NK-92 (cell line): ENCODE measurements around the gene ELOA.

Source experiments
- DNase-seq: peaks from one replicate; lab custom pipeline; 2025; ENCODE audit not compliant: unreplicated experiment; lab: John Stamatoyannopoulos, UW

The ELOA gene

DNA sequence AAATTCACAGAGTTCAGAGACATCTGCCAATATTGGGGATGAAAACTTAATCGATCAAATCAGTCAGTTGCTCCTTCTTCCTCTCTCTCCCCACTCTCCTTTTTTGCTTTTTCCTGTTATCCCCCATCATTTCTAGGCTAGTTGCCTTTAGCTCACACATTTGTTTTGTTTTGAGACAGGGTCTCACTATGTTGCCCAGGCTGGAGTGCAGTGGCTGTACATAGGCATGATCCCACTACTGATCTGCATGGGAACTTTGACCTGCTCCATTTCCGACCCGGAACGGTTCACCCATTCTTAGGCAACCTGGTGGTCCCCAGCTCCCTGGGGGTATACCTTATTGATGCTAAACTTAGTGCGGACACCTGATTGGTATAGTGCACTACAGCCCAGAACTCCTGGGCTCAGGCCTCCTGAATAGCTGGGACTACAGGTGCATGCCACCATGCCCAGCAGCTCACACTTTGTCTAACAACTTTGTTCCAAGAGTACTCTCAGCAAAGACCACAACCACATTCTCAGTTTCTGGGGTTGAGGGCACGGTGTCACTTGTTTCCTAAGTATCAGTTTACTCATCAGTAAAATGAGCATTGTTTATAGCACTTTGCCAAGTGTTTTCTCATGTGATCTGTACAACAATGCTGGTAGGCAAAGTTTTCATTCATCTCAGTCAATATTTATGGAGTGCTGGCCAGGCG lies 6.7 kb upstream of the ELOA start:
- no peak for DNase-seq

GRCh38 chr1:23741609-23742008 lies 1.7 kb upstream of the ELOA start:
- no peak for DNase-seq

GRCh38 chr1:23742670-23743286 lies 493 bp upstream of the ELOA start:
- DNase-seq: no peak

DNA sequence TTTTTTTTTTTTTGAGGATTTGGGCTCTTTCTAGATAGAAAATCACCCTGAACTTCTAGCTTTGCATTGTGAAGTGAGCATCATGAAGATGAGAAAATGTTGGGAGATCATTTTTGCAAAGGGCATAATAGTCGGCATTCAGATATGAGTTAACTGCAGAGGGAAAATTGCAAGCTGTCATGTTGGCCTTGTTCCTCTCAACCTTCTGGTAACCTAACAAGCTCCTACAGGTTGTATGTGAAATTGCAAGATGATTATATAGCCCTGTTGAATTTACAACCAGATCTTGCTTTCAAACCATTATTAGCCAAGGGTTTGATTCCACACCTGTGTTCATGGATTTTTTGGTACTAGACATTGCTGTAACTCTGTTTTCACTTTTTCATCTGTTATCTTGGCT lies 2.2 kb downstream of the ELOA start:
- no peak for DNase-seq

DNA sequence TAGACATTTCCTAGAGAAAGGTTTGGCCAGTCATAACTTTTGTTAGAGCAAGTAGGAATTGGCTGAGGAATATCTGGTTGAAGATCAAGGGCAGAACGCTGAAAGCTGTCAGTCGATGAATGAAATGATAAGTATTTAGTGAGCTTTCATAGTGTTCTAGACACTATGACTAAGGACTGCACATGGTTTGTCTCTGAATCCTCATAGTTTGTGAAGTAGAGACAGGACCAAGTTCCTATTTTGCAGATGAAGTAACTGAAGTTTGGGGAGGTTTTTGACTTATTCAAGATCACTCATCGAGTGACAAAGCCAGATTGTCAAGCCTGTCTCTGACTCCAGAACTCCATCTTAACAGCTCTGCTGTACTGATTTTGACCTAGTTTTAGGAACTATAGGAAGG lies 4.7 kb downstream of the ELOA start:
- DNase-seq: no peak

- no peak for DNase-seq
These were observed 8.0 kb downstream of the ELOA start for GRCh38 chr1:23751050-23751814.

DNA sequence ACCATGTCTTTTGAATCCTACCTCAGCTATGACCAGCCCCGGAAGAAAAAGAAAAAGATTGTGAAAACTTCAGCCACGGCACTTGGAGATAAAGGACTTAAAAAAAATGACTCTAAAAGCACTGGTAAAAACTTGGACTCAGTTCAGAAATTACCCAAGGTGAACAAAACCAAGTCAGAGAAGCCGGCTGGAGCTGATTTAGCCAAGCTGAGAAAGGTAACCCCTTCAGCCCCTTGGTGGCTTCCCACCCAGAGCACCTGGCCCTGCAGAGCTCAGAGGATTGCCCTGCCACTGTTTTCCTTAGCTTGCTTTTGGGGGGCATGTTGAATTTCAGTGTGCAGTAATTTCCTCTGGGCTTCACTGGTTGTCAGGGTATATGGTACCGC lies 8.5 kb downstream of the ELOA start:
- no peak for DNase-seq

DNA sequence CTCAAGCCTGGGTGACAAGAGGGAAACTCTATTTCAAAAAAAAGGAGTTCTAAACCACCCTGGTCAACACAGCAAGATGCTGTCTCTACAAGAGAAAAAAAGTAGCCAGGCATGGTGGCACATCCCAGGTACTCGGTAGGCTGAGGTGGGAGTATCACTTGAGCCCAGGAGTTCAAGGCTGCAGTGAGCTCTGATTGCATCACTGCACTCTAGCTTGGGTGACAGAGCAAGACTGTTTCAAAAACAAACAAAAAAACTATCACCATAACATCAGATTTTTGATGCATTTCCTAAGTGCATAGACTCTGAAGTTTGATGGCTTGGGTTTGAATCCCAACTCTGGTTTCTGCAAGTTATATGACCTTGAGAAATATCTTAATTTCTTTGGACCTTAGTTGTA lies 9.6 kb downstream of the ELOA start:
- DNase-seq: no peak

DNA sequence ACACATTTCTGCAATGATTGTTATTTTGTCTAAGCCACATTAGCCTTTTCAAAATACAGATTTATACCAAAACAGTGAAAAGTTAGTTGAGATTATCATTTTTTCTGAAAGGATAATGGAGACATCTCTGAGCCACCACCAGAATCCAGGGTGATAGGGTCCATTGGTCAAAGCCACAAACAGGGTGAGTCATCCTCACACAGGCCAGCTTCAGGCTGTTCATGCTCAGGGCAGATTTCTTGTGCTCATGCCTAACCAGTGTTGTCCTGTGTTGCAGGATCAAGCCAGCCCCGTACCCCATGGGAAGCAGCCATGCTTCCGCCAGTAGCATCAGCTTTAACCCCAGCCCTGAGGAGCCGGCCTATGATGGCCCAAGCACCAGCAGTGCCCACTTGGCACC lies 13.4 kb downstream of the ELOA start:
- DNase-seq: no peak

- DNase-seq: no peak
These were observed 14.5 kb downstream of the ELOA start for GRCh38 chr1:23757812-23758211.

- no peak for DNase-seq
These were observed 16.0 kb downstream of the ELOA start for GRCh38 chr1:23759277-23759676.

DNA sequence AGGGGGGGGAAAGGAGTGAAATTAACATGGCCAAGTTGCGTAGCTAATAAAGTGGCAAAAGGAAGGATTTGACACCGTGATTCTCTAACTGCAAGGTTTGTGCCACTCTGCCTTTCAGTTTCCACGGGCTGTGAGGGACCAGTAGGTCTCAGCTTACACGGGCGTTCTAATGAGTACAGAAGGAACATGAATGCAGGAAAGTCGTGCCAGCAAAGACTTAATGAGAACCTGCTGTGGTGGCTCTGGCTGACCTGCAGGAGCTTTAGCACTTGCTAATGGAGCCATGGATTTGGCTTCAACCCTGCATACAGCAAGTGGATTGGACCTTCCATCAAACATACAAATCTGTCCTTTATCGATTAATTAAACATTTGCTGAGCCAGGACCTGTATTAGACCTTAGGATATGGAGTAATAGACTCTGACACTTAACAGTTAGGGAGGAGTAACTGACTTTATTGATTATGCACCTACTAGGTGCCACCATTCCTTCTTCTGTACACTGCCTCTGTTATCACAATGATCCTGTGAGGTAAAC lies 19.8 kb downstream of the ELOA start:
- DNase-seq: no peak

GRCh38 chr1:23768733-23769132 lies 25.5 kb downstream of the ELOA start:
- DNase-seq: no peak

GRCh38 chr1:23772049-23772853 lies 29.0 kb downstream of the ELOA start:
- DNase-seq: peak; percentile 31

- DNase-seq: no peak
These were observed 29.6 kb downstream of the ELOA start for GRCh38 chr1:23772854-23773242.

DNA sequence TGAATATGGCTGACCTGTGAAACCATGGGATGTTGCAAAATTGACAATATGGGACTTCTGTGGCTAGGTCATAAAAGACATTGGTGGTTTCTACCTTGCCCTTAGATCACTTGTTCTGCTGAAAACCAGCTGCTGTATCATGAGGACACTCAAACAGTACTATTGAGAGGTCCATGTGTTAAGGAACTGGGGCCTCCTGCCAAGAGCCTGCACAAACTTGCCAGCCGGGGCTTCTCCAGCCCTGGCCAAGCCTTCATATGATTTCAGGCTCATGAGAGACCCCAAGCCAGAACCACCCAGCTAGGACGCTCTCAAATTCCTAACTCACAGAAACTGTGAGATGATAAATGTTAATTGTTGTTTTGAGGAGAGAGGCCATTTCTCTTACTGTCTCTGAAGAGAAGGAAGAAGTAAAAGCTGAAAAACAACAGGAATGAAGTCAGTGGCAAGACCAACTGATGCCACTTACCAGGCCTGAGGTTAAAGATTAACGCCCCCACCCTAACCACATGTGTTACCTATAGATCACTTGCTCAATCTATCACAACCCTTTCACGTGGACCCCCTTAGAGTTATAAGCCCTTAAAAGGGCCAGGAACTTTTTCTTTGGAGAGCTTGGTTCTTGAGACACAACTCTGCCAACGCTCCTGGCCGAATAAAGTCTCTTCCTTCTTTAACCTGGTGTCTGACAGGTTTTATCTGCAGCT lies 31.1 kb downstream of the ELOA start:
- no peak for DNase-seq

DNA sequence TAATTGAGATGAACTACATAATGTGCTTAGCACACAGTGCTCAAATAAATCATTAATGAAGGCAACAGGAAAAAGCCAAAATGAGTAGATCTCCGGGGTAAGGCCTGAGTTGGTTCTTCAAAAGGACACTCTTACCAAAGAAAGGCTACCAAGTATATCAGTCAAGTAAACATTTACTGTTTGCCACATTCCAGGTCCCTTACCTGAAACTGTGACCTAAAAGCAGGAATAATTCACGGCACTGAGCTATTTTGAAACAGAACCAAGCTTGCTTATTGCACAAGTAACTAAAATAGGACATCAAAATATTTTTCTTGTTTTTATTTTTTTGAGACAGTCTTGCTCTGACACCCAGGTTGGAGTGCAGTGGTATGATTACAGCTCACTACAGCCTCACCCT lies 32.9 kb downstream of the ELOA start:
- no peak for DNase-seq

GRCh38 chr1:23777979-23778814 lies 34.9 kb downstream of the ELOA start, which contains the start of gene PITHD1:
TSS of gene PITHD1 (plus strand) at chr1:23778418. CDS start at chr1:23778516, 98 bp downstream.
- peak; percentile 15 for DNase-seq

DNA sequence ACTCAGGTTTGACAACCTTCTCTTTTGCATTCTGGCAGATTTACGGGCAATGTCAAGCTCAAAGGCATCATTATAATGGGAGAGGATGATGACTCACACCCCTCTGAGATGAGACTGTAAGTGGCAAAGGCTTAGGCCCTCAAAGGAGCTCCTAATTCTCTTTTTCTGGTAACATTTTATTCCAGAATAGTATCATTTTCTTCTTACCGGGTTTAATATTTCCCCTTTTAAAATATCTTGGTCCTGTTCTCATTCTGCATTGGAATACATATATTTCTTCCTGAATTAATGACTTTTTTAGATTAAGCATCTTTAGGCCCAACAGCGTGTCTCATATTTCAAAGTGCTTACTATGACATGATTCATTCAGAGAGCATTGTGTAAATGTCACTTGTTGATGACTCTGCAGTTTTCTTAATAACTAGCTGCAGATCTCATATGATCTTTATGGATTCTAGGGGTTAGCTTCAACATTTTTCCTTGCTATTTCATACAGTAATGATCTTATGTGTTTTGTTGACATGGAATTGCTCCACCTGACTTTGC lies 36.6 kb downstream of the ELOA start:
- DNase-seq: no peak
